AG08395 (cell line): ENCODE measurements around the gene SFT2D1.
"Not testable (repeated sequence)": the region's sequence is repeated elsewhere in the genome, so short reads cannot be mapped to it uniquely, and the experiment has no call there.

Experiments used
- DNase-seq: peaks from one replicate; pipeline ENCODE4 v3.0.0; 2012; ENCODE audit warnings: mixed read lengths, low spot score

The SFT2D1 gene

GRCh38 chr6:166364456-166364855, 22.1 kb upstream of the SFT2D1 start:
- no peak for DNase-seq

GRCh38 chr6:166362427-166362826, 20.1 kb upstream of the SFT2D1 start:
- DNase-seq, result not testable (repeated sequence)

- no peak for DNase-seq
Measured at GRCh38 chr6:166361077-166361429, 18.7 kb upstream of the SFT2D1 start.

- no peak for DNase-seq
Measured at GRCh38 chr6:166360243-166361076, 18.1 kb upstream of the SFT2D1 start.

GRCh38 chr6:166355552-166355951, 13.2 kb upstream of the SFT2D1 start:
- DNase-seq, result no peak

GRCh38 chr6:166354965-166355364, 12.6 kb upstream of the SFT2D1 start:
- no peak for DNase-seq

- no peak for DNase-seq
Measured at GRCh38 chr6:166354143-166354542, 11.8 kb upstream of the SFT2D1 start.

- no peak for DNase-seq
Measured at GRCh38 chr6:166353507-166353906, 11.2 kb upstream of the SFT2D1 start.

GRCh38 chr6:166352923-166353322, 10.6 kb upstream of the SFT2D1 start:
- no peak for DNase-seq

GRCh38 chr6:166351715-166352285, 9.5 kb upstream of the SFT2D1 start:
- DNase-seq, result no peak

- DNase-seq, result no peak
Measured at GRCh38 chr6:166348305-166348949, 6.1 kb upstream of the SFT2D1 start.

- DNase-seq, result no peak
Measured at GRCh38 chr6:166346965-166347364, 4.6 kb upstream of the SFT2D1 start.

- no peak for DNase-seq
Measured at GRCh38 chr6:166346449-166346848, 4.1 kb upstream of the SFT2D1 start.

GRCh38 chr6:166345672-166346071, 3.3 kb upstream of the SFT2D1 start:
- DNase-seq, result not testable (repeated sequence)

GRCh38 chr6:166344921-166345320, 2.6 kb upstream of the SFT2D1 start:
- not testable (repeated sequence) for DNase-seq

- no peak for DNase-seq
Measured at GRCh38 chr6:166344240-166344639, 1.9 kb upstream of the SFT2D1 start.

GRCh38 chr6:166343150-166343487, 774 bp upstream of the SFT2D1 start:
- no peak for DNase-seq

GRCh38 chr6:166341977-166342348, 382 bp downstream of the SFT2D1 start:
- peak; percentile 40 for DNase-seq

GRCh38 chr6:166341464-166341863, 881 bp downstream of the SFT2D1 start:
- no peak for DNase-seq

GRCh38 chr6:166338854-166339253, 3.5 kb downstream of the SFT2D1 start:
- DNase-seq, result no peak

GRCh38 chr6:166336847-166337246, 5.5 kb downstream of the SFT2D1 start:
- no peak for DNase-seq

GRCh38 chr6:166335378-166336302, 6.7 kb downstream of the SFT2D1 start:
- DNase-seq, result no peak
